Right lobe of liver (tissue), 6 donors: ENCODE measurements around the gene KCNQ2. TPM values are rescaled to one million over a fixed set of nuclear protein-coding genes. Genes with fewer than 3 reads are reported as not detected.

Experiments used
- ATAC-seq, 4 donors: fragments of 200-7000 bp; cut with Tn5 transposase; one replicate each; pipeline ENCODE4 v1.9.1; 2020; ENCODE audit warnings: mild to moderate bottlenecking in 4 of 4, moderate library complexity in 4 of 4
- DNase-seq, 3 donors: peaks; one replicate each; pipeline ENCODE4 v3.0.0-alpha.2; 2020
- H3K27ac ChIP-seq, 3 donors: fragments of 200-600 bp; one replicate each; pipeline ENCODE4 v1.8.0; 2022
- H3K27me3 ChIP-seq, 2 donors: fragments of 200-600 bp; one replicate each; pipeline ENCODE4 v1.8.0; 2022
- H3K36me3 ChIP-seq, 4 donors: fragments of 200-600 bp; sonication (generic) in 1 of 4; one replicate each; pipeline versions ENCODE4 v1.5.1 to v1.8.0; 2017 to 2022; ENCODE audit warnings: control low read depth in 1 of 4
- H3K4me1 ChIP-seq, 4 donors: fragments of 200-600 bp; sonication (generic) in 1 of 4; one replicate each; pipeline versions ENCODE4 v1.5.1 to v1.8.0; 2017 to 2022; ENCODE audit warnings: control low read depth in 1 of 4
- H3K4me3 ChIP-seq, 3 donors: fragments of 200-600 bp; one replicate each; pipeline ENCODE4 v1.8.0; 2022
- H3K9me3 ChIP-seq, 4 donors: fragments of 200-600 bp; sonication (generic) in 1 of 4; one replicate each; pipeline versions ENCODE4 v1.5.1 to v1.8.0; 2017 to 2022; ENCODE audit warnings: control low read depth in 1 of 4
- POLR2A ChIP-seq: fragments of 450-650 bp; IDR thresholded peaks from one replicate; pipeline ENCODE4 v1.6.1; 2017; ENCODE audit warnings: antibody characterized with exemption, mild to moderate bottlenecking
- WGBS: methylation state at CpG from one replicate; pipeline ENCODE4 v1.1.6; 2018; ENCODE audit warnings: low coverage, low lambda C conversion rate; ENCODE audit not compliant: insufficient coverage; ENCODE audit errors: missing lambda C conversion rate; 5-methylcytosine and 5-hydroxymethylcytosine counted together
- intact Hi-C, 2 donors: fragments of 100-400 bp; cut with DNase I; formaldehyde crosslinking; loops; one replicate each; pipeline versions ENCODE4 v1.11.2 to v1.14.1; 2022
- total RNA-seq, 6 experiments: library from RNA; depleted of rRNA in 2 of 6; stranded (reverse); fragments of >200 nt in 2 of 6; fragmentation: NEBNext Ultra II Directional in 3 of 6; extraction: Animal tissue kit (Norgen Biotek cat#: 25700) in 3 of 6; gene quantifications; one replicate each; pipeline versions ENCODE4 v1.1.0 to v1.2.4, GENCODE V29; 2016 to 2023
- TF ChIP-seq, protein P1 (sequence below), 4 donors: fragments of 200-600 bp in 3 of 4; fragments of 450-650 bp in 1 of 4; IDR thresholded peaks; one replicate each; pipeline versions ENCODE4 v1.5.1 to v1.8.0; 2016 to 2022; ENCODE audit warnings: antibody characterized with exemption in 4 of 4, mild to moderate bottlenecking in 2 of 4
- donor health status: DM: no; HTN: yes; CAD: no.
- donor health status: DM: no; HTN: no; CAD: no.
- donor health status: DM: no; HTN: no; CAD: no.
- donor health status: DM: no; HTN: yes; CAD: no.
- donor health status: DM: no; HTN: yes; CAD: no.

KCNQ2 gene
- total RNA-seq, 6 experiments from 2014 or later = not detected

DNA sequence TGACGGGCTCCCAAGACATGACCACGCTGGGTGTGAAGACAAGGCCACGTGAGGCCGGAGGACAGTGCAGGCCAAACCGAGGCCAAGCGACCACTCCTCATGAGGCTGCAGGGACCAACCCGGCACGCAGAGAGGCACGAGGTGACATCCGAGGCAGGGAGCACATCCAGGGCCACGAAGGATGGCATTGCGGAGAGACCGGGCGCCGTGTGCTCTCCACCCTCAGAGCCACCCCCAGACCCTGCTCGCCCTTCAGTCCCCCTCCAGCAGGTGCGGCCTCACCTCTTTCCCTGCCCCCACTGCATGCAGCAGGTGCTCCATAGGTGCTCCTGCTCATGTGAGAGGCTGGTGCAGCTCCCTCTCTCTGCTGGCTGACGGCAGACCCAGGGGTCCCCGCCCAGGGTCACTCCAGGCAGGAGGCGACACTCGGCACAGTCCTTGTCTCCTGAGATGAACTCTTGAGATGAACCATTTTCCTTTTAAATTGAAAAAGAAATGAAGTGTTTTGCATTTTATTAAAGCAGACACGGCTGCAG is 77.5 kb downstream of the KCNQ2 start:
- Histone ChIP-seq H3K9me3 (no peaks in the 10 kb centered on the region), H3K4me3 (no peak overlapping the region), H3K4me1 (no peaks in the 10 kb centered on the region), H3K27me3 (no peaks in the 10 kb centered on the region), H3K27ac (no peak overlapping the region), H3K36me3 (no peaks in the 10 kb centered on the region)
- intact Hi-C loops = no loop called here
- no peak for DNase-seq
- ATAC-seq = no peak
- 45% methylated on average over 5 of the region's 22 CpGs for WGBS
- TF ChIP-seq, protein P1, sequence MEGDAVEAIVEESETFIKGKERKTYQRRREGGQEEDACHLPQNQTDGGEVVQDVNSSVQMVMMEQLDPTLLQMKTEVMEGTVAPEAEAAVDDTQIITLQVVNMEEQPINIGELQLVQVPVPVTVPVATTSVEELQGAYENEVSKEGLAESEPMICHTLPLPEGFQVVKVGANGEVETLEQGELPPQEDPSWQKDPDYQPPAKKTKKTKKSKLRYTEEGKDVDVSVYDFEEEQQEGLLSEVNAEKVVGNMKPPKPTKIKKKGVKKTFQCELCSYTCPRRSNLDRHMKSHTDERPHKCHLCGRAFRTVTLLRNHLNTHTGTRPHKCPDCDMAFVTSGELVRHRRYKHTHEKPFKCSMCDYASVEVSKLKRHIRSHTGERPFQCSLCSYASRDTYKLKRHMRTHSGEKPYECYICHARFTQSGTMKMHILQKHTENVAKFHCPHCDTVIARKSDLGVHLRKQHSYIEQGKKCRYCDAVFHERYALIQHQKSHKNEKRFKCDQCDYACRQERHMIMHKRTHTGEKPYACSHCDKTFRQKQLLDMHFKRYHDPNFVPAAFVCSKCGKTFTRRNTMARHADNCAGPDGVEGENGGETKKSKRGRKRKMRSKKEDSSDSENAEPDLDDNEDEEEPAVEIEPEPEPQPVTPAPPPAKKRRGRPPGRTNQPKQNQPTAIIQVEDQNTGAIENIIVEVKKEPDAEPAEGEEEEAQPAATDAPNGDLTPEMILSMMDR (IDR thresholded peaks at IDR 0.05) = no peak
- TF ChIP-seq POLR2A = no peak

DNA sequence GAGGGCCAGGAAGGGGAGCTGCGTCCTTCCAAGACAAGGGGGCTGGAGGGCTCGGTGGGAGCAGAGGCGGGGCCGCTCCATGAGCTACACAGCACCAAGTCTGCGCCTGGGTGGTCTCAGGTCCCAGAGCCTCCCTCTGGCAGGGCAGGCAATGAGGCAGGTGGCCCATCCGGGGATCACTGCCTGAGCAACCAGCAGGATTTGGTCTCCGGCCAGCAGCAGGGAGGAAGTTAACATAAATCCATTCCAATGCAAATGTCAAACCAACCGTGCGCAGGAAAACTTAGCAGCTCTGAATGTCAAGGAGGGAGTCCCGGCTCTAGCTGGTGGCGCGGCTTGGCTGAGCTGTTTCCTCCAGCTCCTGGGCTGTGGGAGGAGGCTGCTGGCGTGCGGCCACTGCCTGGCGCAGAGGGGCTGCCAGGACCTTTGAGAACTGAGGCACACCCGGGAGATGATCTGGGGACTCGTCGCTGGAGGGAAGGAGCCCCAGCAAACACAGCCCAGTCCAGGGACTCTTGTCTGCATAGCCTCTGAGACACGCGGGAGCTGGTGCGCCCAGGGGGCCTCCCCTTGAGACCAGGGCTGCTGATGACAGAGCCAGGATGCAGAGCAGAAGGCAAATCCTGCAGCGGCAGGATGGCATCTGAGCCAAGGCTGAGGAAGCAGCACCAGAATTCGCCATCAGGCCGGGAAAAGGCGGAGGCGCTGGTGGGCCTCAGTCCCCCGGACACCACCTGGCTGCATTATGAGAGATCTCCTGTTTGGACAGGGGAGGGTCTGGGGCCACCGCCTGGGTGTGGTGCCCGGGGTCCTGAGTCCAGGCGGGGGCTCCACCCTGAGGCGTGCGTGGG is 78.2 kb downstream of the KCNQ2 start:
- ATAC-seq (no peak), DNase-seq (no peak)
- Histone ChIP-seq H3K27me3 (no peaks in the 10 kb centered on the region), H3K27ac (no peak overlapping the region), H3K4me1 (no peaks in the 10 kb centered on the region), H3K36me3 (no peaks in the 10 kb centered on the region), H3K4me3 (no peak overlapping the region), H3K9me3 (no peaks in the 10 kb centered on the region)
- WGBS = 3% methylated on average over 6 of the region's 32 CpGs
- intact Hi-C loops = no loop called here
- TF ChIP-seq, protein P1 (IDR thresholded peaks at IDR 0.05) = no peak
- no peak for TF ChIP-seq POLR2A

DNA sequence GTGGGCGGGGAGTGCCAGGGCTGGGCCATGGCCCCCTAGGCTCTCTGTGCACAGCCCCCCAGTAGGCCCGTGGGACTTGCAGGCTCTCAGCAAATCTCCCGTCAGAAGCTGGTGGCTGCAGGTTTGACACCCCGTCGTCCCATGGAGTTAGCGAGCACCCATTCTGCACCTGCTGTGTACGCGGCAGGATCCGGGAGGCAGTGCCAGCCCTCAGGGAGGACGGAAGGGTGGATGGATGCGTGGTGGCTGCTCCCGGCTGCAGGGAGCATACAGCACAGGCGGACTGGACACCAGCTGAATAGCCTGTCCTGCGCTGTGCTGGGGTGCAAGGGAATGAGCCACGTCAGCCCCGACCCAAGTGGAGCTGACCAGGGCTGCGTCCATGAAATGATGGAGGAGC is 78.9 kb downstream of the KCNQ2 start:
- ATAC-seq (no peak), DNase-seq (no peak)
- Histone ChIP-seq H3K4me1 (no peaks in the 10 kb centered on the region), H3K27ac (no peak overlapping the region), H3K4me3 (no peak overlapping the region), H3K36me3 (no peaks in the 10 kb centered on the region), H3K9me3 (no peaks in the 10 kb centered on the region), H3K27me3 (no peaks in the 10 kb centered on the region)
- no peak for TF ChIP-seq POLR2A
- TF ChIP-seq, protein P1 (IDR thresholded peaks at IDR 0.05) = no peak
- 47% methylated on average over 3 of the region's 17 CpGs for WGBS
- intact Hi-C loops = no loop called here

DNA sequence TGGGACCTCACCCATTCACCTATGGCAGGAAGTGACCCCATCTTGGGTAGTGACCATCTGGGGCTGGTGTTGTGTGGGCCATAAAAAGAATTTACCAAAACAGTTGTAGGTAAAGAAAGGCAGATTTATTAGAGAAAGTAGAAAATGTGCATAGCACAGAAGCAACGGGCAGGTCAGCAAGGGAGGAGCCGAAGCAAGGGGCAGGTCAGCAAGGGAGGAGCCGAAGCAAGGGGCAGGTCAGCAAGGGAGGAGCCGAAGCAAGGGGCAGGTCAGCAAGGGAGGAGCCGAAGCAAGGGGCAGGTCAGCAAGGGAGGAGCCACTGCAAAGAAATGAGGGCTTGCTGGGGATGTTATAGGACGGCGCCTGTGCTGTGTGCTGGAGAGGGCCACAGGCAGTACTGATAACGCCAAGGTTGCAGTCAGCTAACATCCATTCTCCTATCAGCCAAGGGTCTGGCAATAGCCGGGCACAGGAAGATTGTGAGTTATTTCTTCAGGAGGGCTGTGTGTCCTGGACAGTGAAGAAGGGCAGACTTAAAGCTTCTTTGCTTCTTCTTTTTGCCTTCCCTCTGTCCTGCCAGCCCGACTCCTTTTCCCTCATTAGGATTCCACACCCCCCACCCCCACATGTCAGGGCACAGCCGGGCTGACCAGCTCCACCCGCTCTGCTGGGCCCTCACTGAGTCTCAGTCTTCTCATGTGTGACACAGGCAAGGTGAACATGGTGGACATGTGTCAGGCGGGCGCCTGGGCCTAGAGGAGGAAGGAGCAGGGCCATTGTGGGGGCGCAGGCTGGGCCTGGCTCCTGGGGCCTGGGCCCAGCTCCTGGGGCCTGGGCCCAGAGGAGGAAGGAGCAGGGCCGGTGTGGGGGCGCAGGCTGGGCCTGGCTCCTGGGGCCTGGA is 79.7 kb downstream of the KCNQ2 start:
- no peak for ATAC-seq
- H3K27ac ChIP-seq = no peak overlapping the region
- 82% methylated on average over 9 of the region's 17 CpGs for WGBS
- TF ChIP-seq, protein P1 (IDR thresholded peaks at IDR 0.05) = no peak
- TF ChIP-seq POLR2A = no peak
- H3K4me1 ChIP-seq = no peaks in the 10 kb centered on the region
- no peaks in the 10 kb centered on the region for H3K9me3 ChIP-seq
- no peaks in the 10 kb centered on the region for H3K27me3 ChIP-seq
- intact Hi-C loops = no loop called here
- H3K36me3 ChIP-seq = no peaks in the 10 kb centered on the region
- DNase-seq = no peak
- H3K4me3 ChIP-seq = no peak overlapping the region
